Pancreas (tissue), 10 donors: Measurements from ENCODE around the gene PRKCA. TPM values are rescaled to one million over a fixed set of nuclear protein-coding genes. Genes with fewer than 3 reads are reported as not detected.

Experiments
- ATAC-seq, 4 donors: fragments of 200-7000 bp; cut with Tn5 transposase; one replicate each; pipeline versions ENCODE4 v1.8.0 to v1.9.1; 2020; ENCODE audit warnings: mild to moderate bottlenecking in 4 of 4, moderate library complexity in 4 of 4
- DNase-seq, 6 donors: peaks; one replicate each; pipeline ENCODE4 v3.0.0-alpha.2; 2020
- FAIRE-seq: peaks from 2 replicates; lab custom pipeline; 2012; peaks lifted over from hg19 to GRCh38; lab: Jason Lieb, UNC
- H3K27ac ChIP-seq, 4 donors: fragments of 200-600 bp; sonication (generic); 1 replicate in 3 of 4; 2 replicates in 1 of 4; pipeline versions ENCODE4 v1.5.0 to v1.8.0; 2020
- H3K27me3 ChIP-seq, 4 donors: fragments of 200-600 bp; one replicate each; pipeline ENCODE4 v1.8.0; 2021
- H3K36me3 ChIP-seq, 3 donors: fragments of 200-600 bp; sonication (generic) in 1 of 3; one replicate each; pipeline versions ENCODE4 v1.5.0 to v1.8.0; 2020 to 2021
- H3K4me1 ChIP-seq, 3 donors: fragments of 200-600 bp; one replicate each; pipeline ENCODE4 v1.8.0; 2021
- H3K4me3 ChIP-seq, 4 donors: fragments of 200-600 bp; sonication (generic) in 2 of 4; one replicate each; pipeline versions ENCODE4 v1.5.0 to v1.8.0; 2020 to 2021
- H3K9me3 ChIP-seq, 4 donors: fragments of 200-600 bp; one replicate each; pipeline ENCODE4 v1.8.0; 2021
- CTCF ChIP-seq, 4 donors: fragments of 200-600 bp; sonication (generic) in 3 of 4; IDR thresholded peaks; one replicate each; pipeline versions ENCODE4 v1.5.0 to v1.8.0; 2021; ENCODE audit warnings: antibody characterized with exemption in 4 of 4
- WGBS, 2 donors: extraction: QIAGEN DNeasy Blood & Tissue Kit; methylation state at CpG; one replicate each; pipeline ENCODE4 v1.1.7; 2013; 5-methylcytosine and 5-hydroxymethylcytosine counted together
- intact Hi-C, 3 donors: fragments of 100-400 bp; cut with DNase I; formaldehyde crosslinking; loops; one replicate each; pipeline versions ENCODE4 v1.11.1 to v1.14.2; 2022
- polyA plus RNA-seq, 2 donors: library from polyadenylated mRNA; stranded (reverse); fragments of 200-250 nt; gene quantifications; one replicate each; pipeline ENCODE4 v1.2.3, GENCODE V29; 2013
- total RNA-seq, 6 donors: library from RNA; stranded (reverse); fragmentation: NEBNext Ultra II Directional in 4 of 6; extraction: Animal tissue kit (Norgen Biotek cat#: 25700) in 4 of 6; gene quantifications; one replicate each; pipeline versions ENCODE4 v1.2.1 to v1.2.4, GENCODE V29; 2021 to 2023
- donor health status: healthy with polysubstance abuse.
- donor health status: DM: no; HTN: no; CAD: no; lungs with moderate emphysema.
- donor health status: DM: no; HTN: no; CAD: no.
- donor health status: control.
- donor health status: control.
- donor health status: Bipolar disorder and iron deficiency.
- donor health status: DM: yes; HTN: yes; CAD: no.
- donor health status: DM: no; HTN: no; CAD: no.
- donor health status: DM: no; HTN: no; CAD: no.
- donor health status: DM: yes; HTN: yes; CAD: no.

The PRKCA gene
- total and polyA plus RNA-seq, 8 donors = 3.5 to 22.3 (median 10.2) TPM

- Histone ChIP-seq H3K36me3 (no peaks in the 10 kb centered on the region), H3K27ac (no peak overlapping the region), H3K27me3 (no peaks in the 10 kb centered on the region), H3K9me3 (no peaks in the 10 kb centered on the region), H3K4me3 (no peak overlapping the region), H3K4me1 (peaks cover 0 to 13% (median 8%) of the 10 kb centered on the region in 3 donors)
- TF ChIP-seq CTCF (IDR thresholded peaks at IDR 0.05) = no peak
- DNase-seq = no peak
- no peak for ATAC-seq
- no peak for FAIRE-seq
- intact Hi-C loops = loop anchor here in 1 of 3 donors (10.0 kb wide), 1 partner anchor 335 kb away; no protein-coding TSS in a partner anchor
- WGBS, 2 donors = 79 to 83% methylated on average over 4 of the region's 4 CpGs
Observed at GRCh38 chr17:66579556-66579955, 277.1 kb downstream of the PRKCA start.

- H3K4me3 ChIP-seq = no peak overlapping the region
- no peaks in the 10 kb centered on the region for H3K36me3 ChIP-seq
- ATAC-seq (peak in 3 of 4 donors; percentile 29 to 60 (median 48)), FAIRE-seq (no peak), DNase-seq (peak in 3 of 6 donors; percentile 16 to 24 (median 20))
- TF ChIP-seq CTCF (IDR thresholded peaks at IDR 0.05) = no peak
- intact Hi-C loops = no loop called here
- peaks cover 0 to 13% (median 8%) of the 10 kb centered on the region in 3 donors for H3K4me1 ChIP-seq
- H3K27ac ChIP-seq = no peak overlapping the region
- no peaks in the 10 kb centered on the region for H3K9me3 ChIP-seq
- H3K27me3 ChIP-seq = no peaks in the 10 kb centered on the region
- WGBS, 2 donors = 70 to 75% methylated on average over 15 of the region's 15 CpGs
Observed at GRCh38 chr17:66580184-66580955, 278.0 kb downstream of the PRKCA start.

- Histone ChIP-seq H3K9me3 (no peaks in the 10 kb centered on the region), H3K36me3 (no peaks in the 10 kb centered on the region), H3K27ac (no peak overlapping the region), H3K27me3 (no peaks in the 10 kb centered on the region), H3K4me1 (peaks cover 0 to 13% (median 8%) of the 10 kb centered on the region in 3 donors), H3K4me3 (no peak overlapping the region)
- DNase-seq (no peak), ATAC-seq (no peak), FAIRE-seq (no peak)
- no peak for TF ChIP-seq CTCF (IDR thresholded peaks at IDR 0.05)
- 81 to 85% methylated on average over 3 of the region's 3 CpGs for WGBS, 2 donors
- intact Hi-C loops = no loop called here
Observed at GRCh38 chr17:66580956-66581391, 278.6 kb downstream of the PRKCA start.

- DNase-seq (no peak), ATAC-seq (no peak), FAIRE-seq (no peak)
- H3K9me3 ChIP-seq = no peaks in the 10 kb centered on the region
- no peak for TF ChIP-seq CTCF (IDR thresholded peaks at IDR 0.05)
- H3K27me3 ChIP-seq = no peaks in the 10 kb centered on the region
- intact Hi-C loops = no loop called here
- no peak overlapping the region for H3K4me3 ChIP-seq
- 91 to 92% methylated on average over 5 of the region's 5 CpGs for WGBS, 2 donors
- no peak overlapping the region for H3K27ac ChIP-seq
- no peaks in the 10 kb centered on the region for H3K36me3 ChIP-seq
- peaks cover 0 to 13% (median 8%) of the 10 kb centered on the region in 3 donors for H3K4me1 ChIP-seq
Observed at GRCh38 chr17:66582373-66583111, 280.1 kb downstream of the PRKCA start.
